ENCODE results near the gene MLST8.

Gene MLST8

GRCh38 chr16:2230376-2230775, 25.1 kb downstream of the MLST8 start:
- Histone ChIP-seq H3K36me3 (ENCODE audit: insufficient read depth, low read length) (peaks cover 73% of the 10 kb centered on the region), H4K20me1 (ENCODE audit: insufficient read depth, low read length) (no peaks in the 10 kb centered on the region), H3K9me2 (ENCODE audit: low read depth, low read length) (no peaks in the 10 kb centered on the region), H2AFZ (ENCODE audit: low read length) (no peak overlapping the region), H3K9ac (ENCODE audit: low read length) (no peak overlapping the region), H3K4me1 (ENCODE audit: insufficient read depth, low read length, severe bottlenecking) (peaks cover 12% of the 10 kb centered on the region), H3K27ac (ENCODE audit: low read depth, low read length, poor library complexity, severe bottlenecking) (no peak overlapping the region), H3F3A (ENCODE audit: insufficient read depth, low read length) (0 out of 2 replicates have a peak, but pooled peaks cover 3% of the 10 kb centered on the region), H3K79me2 (ENCODE audit: insufficient read depth, low read length) (peaks cover 5% of the 10 kb centered on the region), H3K4me3 (ENCODE audit: low read depth, low read length, poor library complexity, severe bottlenecking) (no peak overlapping the region), H3K4me2 (ENCODE audit: low read length) (no peak overlapping the region), H3K9me3 (ENCODE audit: low read length) (no peaks in the 10 kb centered on the region), H3K27me3 (ENCODE audit: insufficient read depth, low read length) (no peaks in the 10 kb centered on the region)
- no peak for TF ChIP-seq CTCF (IDR thresholded peaks at IDR 0.05; ENCODE audit: low read length)
- no peak for TF ChIP-seq EZH2 (IDR thresholded peaks at IDR 0.05; ENCODE audit: borderline replicate concordance, low read length)

GRCh38 chr16:2231016-2231931, 26.0 kb downstream of the MLST8 start:
- Histone ChIP-seq H3K27ac (ENCODE audit: low read depth, low read length, poor library complexity, severe bottlenecking) (no peak overlapping the region), H3K4me3 (ENCODE audit: low read depth, low read length, poor library complexity, severe bottlenecking) (no peak overlapping the region), H3K4me2 (ENCODE audit: low read length) (no peak overlapping the region), H3F3A (ENCODE audit: insufficient read depth, low read length) (0 out of 2 replicates have a peak, but pooled peaks cover 3% of the 10 kb centered on the region), H3K79me2 (ENCODE audit: insufficient read depth, low read length) (no peaks in the 10 kb centered on the region; the same call in 1 of the 2 replicates), H4K20me1 (ENCODE audit: insufficient read depth, low read length) (no peaks in the 10 kb centered on the region), H3K9me2 (ENCODE audit: low read depth, low read length) (no peaks in the 10 kb centered on the region), H3K9ac (ENCODE audit: low read length) (no peak overlapping the region), H3K27me3 (ENCODE audit: insufficient read depth, low read length) (no peaks in the 10 kb centered on the region), H3K36me3 (ENCODE audit: insufficient read depth, low read length) (peaks cover 82% of the 10 kb centered on the region), H2AFZ (ENCODE audit: low read length) (no peak overlapping the region), H3K4me1 (ENCODE audit: insufficient read depth, low read length, severe bottlenecking) (peaks cover 3% of the 10 kb centered on the region), H3K9me3 (ENCODE audit: low read length) (no peaks in the 10 kb centered on the region)
- no peak for TF ChIP-seq EZH2 (IDR thresholded peaks at IDR 0.05; ENCODE audit: borderline replicate concordance, low read length)
- TF ChIP-seq CTCF (IDR thresholded peaks at IDR 0.05; ENCODE audit: low read length): no peak

- no peaks in the 10 kb centered on the region for H3K79me2 ChIP-seq (ENCODE audit: insufficient read depth, low read length)
- H3F3A ChIP-seq (ENCODE audit: insufficient read depth, low read length): 0 out of 2 replicates have a peak, but pooled peaks cover 3% of the 10 kb centered on the region
- no peaks in the 10 kb centered on the region for H4K20me1 ChIP-seq (ENCODE audit: insufficient read depth, low read length)
- H3K27me3 ChIP-seq (ENCODE audit: insufficient read depth, low read length): no peaks in the 10 kb centered on the region
- TF ChIP-seq EZH2 (IDR thresholded peaks at IDR 0.05; ENCODE audit: borderline replicate concordance, low read length): no peak
- no peak for TF ChIP-seq CTCF (IDR thresholded peaks at IDR 0.05; ENCODE audit: low read length)
- no peak overlapping the region for H3K9ac ChIP-seq (ENCODE audit: low read length)
- H3K4me3 ChIP-seq (ENCODE audit: low read depth, low read length, poor library complexity, severe bottlenecking): no peak overlapping the region
- H3K36me3 ChIP-seq (ENCODE audit: insufficient read depth, low read length): peaks cover 91% of the 10 kb centered on the region
- no peaks in the 10 kb centered on the region for H3K4me1 ChIP-seq (ENCODE audit: insufficient read depth, low read length, severe bottlenecking)
- no peak overlapping the region for H3K4me2 ChIP-seq (ENCODE audit: low read length)
- no peak overlapping the region for H3K27ac ChIP-seq (ENCODE audit: low read depth, low read length, poor library complexity, severe bottlenecking)
- no peaks in the 10 kb centered on the region for H3K9me3 ChIP-seq (ENCODE audit: low read length)
- H2AFZ ChIP-seq (ENCODE audit: low read length): no peak overlapping the region
- H3K9me2 ChIP-seq (ENCODE audit: low read depth, low read length): no peaks in the 10 kb centered on the region
Observed at GRCh38 chr16:2232094-2232990, 27.1 kb downstream of the MLST8 start.

All from OCI-LY1 (cell line).